Measurements from ENCODE around the gene MXD3.

DNA sequence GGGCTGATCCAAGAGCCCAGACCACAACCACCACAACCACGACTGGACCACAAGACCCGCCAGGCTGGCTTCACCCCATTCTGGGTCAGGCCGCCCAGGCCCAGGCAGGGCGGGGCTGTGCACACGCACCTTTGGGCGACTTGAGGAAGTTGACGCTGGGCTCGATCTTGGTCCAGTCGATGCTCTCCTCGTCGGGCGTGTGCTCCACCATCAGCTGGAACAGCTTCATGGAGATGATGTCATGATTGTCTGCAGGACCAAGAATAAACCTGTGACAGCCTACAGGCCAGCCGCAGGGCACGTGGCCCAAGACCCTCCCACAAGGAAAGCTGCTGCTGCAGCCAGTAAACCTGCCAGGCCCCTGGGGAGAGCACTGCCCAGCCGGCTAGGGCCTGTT, 22.5 kb upstream of the MXD3 start:
- TF ChIP-seq GATA2 (IDR thresholded peaks at IDR 0.05; ENCODE audit: low read depth, low read length) = no peak
- no peak for TF ChIP-seq GATA3 (IDR thresholded peaks at IDR 0.05; ENCODE audit: low read depth, low read length)

Data from SH-SY5Y (cell line).